GM18520 (cell line): ENCODE data around the gene ADGRG1.
"Not testable (repeated sequence)": the region's sequence is repeated elsewhere in the genome, so short reads cannot be mapped to it uniquely, and the experiment has no call there.

Experiments used
- ATAC-seq: cut with Tn5 transposase; IDR thresholded peaks from one replicate; pipeline ENCODE4 v1.9.1; 2021; ENCODE audit not compliant: unreplicated experiment

The ADGRG1 gene

GRCh38 chr16:57628008-57628781, at the start of gene ADGRG1:
Gene ADGRG1 (plus strand): TSS chr16:57628630. CDS start chr16:57650288, 21,658 bp downstream.
- ATAC-seq: no peak

GRCh38 chr16:57579361-57579665, 49.1 kb upstream of the ADGRG1 start:
- no peak for ATAC-seq

DNA sequence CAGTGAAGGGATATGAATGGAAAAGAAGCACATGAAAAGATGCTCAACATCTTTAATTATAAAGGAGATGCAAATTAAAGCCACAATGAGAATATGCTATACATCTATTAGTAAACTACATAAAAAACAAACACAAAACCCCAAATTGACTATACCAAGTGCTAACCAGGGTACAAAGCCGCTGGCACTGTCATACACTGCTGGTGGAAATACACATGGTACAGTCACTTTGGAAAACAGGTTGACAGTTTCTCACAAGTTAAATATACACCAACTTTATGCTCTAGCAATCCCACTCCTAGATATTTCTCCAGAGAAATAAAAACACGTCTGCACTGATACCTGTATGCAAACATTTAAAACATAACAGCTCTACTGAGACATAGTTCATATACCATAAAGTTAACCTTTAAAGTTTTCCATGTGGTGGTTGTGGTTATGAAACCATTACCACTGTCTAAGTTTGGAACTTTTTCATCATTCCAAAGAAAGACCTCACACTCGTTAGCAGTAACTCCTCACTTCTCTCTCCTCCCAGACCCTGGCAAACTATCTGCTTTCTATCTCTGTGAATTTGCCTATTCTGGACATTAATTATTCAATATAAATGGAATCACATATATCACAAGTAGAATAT, 43.3 kb upstream of the ADGRG1 start:
- no peak for ATAC-seq

DNA sequence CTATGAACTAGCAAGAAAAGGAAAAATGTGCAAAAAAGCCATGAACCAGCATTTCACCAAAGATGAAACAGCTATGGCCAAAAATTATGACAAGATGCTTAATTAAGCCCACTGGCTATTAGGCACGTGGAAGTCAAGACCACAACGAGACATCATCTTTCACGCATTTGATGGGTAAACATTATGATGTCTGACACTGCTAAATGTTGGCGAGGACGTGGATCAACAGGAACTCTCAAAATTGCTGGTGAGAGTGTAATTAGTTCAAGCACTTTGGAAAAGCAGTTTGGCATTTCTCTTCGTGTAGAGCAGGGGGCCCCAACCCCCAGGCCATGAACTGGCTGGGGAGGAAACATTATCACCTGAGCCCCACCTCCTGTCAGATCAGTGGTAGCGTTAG, 39.6 kb upstream of the ADGRG1 start:
- ATAC-seq: no peak

- no peak for ATAC-seq
Measured at GRCh38 chr16:57589374-57589773, 39.1 kb upstream of the ADGRG1 start.

DNA sequence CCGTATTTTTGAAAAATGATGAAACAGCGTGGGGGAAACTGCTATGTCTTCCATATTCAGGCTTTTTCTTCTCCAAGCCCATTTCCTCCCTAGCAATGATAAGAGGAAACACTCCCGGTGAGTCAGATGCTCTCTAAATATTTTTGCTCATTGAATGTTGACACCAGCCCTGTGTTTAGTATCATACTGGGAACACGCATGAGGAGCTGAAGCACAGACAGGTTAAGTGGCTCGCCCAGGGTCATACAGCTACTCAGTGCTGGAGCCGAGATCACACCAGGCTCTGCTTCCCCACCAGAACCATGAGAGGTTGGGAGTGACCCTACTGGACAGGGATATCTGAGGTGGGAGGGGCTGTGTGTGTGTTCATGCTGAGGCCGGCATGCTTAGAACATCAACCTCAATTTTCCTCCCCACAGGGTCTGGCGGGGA, 37.8 kb upstream of the ADGRG1 start:
- no peak for ATAC-seq

- peak; percentile 75 for ATAC-seq
Measured at GRCh38 chr16:57591086-57591869, 37.2 kb upstream of the ADGRG1 start.

GRCh38 chr16:57591870-57592485, 36.5 kb upstream of the ADGRG1 start:
- no peak for ATAC-seq

DNA sequence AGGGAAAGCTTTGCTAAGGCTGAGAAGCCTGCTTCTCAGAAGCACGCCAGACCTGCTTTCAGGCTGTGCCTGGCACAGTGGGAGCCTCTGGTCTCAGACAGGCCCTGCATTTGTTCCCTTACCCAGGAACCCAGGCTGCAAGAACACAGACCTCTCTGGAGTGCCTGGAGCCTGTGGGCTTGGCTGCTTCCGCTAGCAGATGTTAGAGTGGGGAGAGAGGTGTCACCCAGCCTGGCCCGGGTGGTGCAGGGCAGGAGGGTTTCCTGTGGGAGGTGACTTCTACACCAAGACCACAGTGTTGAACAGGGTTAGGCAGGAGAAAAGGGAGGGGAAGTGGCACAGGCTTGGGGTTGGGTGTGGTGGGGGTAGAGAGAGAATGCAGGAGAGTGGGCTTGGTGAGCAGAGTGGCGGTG, 35.8 kb upstream of the ADGRG1 start:
- ATAC-seq: peak; percentile 35

- no peak for ATAC-seq
Measured at GRCh38 chr16:57593021-57593420, 35.4 kb upstream of the ADGRG1 start.

- no peak for ATAC-seq
Measured at GRCh38 chr16:57593990-57594389, 34.4 kb upstream of the ADGRG1 start.

DNA sequence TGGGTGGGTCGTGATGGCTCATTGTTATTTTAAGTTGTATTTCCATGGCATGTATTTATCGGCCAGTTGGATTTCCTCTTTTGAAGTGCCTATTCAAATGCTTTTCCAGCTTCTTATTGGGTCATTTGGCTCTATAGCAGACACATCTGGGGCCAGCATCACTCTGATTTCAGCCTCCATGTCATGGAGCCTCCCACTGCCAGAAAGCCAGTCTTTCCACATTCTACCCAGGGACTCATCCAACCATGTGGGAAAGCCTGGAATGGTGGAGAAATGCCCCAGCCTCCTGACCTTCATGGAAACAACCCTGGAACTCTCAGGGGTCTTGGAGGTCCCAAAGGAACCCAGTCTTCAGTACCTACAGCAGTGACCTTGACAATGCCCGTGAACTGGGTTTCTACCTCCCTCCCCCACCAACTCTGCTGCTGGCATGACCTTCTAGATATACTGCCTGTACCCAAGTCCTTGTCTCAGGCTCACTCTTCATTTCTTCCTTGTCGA, 33.8 kb upstream of the ADGRG1 start:
- no peak for ATAC-seq

GRCh38 chr16:57596234-57596633, 32.2 kb upstream of the ADGRG1 start:
- ATAC-seq: not testable (repeated sequence)

GRCh38 chr16:57598437-57598836, 30.0 kb upstream of the ADGRG1 start:
- ATAC-seq: no peak

- ATAC-seq: no peak
Measured at GRCh38 chr16:57600048-57600835, 28.2 kb upstream of the ADGRG1 start.

DNA sequence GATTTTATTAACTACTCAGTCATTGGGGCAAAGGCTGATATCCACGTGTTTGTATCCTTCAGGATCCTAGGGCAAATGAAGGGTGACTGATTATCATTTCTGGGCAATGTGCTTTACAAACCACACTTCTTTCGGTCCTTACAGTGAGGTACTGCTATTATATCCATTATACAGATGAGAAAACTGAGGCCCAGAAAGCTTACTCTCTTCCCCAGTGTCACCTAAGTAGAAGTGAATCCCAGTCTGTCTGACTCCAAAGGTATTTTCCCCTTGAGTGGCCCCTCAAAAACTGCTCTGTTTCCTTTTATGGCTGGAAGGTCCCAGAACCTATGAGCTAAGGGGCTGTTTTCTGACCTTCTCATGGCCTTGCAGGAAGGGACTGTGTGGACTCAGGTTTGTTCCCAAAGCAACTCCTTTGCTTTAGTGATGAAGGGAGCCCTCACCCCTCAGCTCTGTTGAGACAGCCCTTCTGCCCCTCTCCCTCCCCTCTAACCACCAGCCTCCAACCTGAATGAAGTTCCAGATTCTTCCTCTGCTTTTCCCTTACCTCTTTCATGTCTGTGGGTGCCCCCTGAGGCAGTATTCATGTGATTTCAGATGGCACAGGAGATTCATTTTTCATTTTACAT, 27.4 kb upstream of the ADGRG1 start:
- ATAC-seq: no peak

DNA sequence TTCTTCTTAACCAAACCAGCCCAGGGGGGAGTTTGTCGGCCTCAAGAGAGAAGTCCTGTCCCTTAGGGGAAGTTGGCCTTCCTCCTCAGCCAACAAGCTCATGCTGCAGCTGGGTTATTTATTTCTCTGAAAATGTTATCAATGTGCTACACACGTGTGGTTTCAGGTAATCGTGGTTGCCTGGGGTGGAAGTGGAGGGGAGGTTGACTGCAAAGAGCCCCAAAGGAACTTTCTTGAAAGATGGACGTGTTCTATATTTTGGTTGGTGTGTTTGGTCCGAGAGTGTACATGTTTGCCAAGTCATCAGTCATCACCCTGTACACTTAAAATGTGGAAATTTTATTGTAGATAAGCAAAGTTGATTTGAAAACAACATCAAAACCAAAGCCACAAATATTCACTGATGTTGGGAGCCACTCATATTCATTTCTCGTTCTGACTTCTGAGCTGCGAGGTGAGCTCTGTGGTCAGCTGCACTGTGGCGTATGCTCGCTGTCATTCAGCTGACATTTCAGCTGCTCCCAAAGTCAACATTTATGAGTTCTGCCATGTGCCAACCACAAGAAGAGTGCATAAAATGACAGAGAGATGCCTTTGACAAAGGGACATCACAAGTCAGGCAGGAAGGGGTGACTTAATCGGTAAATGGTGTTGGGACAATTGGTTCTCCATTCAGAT, 26.5 kb upstream of the ADGRG1 start:
- ATAC-seq: peak; percentile 80

GRCh38 chr16:57603115-57604024, 25.1 kb upstream of the ADGRG1 start:
- ATAC-seq: no peak
